Activated CD4-positive, alpha-beta T cell treated with anti-CD3 and anti-CD28 coated beads, Interleukin-2, amount 50 U/mL, for 4 hours (primary cell): ENCODE measurements around the gene ZNRF3.

Source experiments
- DNase-seq, 2 experiments: peaks; one replicate each; pipeline ENCODE4 v3.0.0-alpha.2; 2020

The ZNRF3 gene

DNA sequence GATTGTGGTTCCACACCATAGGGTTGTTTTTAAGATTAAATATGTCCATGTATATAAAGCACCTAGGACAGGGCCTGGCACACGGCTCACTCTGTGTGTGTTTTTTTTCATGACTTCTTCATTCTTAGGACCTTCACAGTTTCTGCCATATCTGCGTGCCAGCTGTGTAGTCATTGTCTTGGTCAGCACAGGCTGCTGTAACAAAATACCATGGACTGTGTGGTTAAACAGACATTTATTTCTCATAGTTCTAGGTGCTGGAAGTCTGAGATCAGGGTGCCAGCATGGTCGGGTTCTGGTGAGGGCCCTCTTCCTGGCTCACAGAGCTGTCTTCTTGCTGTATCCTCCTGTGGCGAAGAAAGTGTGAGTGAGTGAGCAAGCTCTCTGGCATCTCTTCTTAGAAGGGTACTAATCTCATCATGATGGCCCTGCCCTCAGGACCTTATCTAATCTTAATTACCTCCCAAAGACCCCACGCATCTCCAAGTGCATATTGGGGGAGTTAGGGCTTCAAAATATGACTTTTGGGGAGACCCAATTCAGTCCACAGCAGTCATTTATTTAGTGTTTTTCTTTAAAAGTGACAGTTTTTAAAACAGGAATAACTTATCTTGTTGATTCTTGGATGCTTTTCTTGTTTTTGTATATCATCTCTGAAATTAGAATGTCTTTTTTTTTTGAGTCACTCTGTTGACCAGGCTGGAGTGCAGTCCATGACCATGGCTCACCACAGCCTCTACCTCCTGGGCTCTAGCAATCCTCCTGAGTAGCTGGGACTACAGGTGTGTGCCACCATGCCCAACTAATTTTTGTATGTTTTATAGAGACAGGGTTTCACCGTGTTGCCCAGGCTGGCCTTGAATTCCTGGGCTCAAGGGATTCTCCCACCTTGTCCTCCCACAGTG, 70.9 kb downstream of the ZNRF3 start:
- DNase-seq, result no peak

DNA sequence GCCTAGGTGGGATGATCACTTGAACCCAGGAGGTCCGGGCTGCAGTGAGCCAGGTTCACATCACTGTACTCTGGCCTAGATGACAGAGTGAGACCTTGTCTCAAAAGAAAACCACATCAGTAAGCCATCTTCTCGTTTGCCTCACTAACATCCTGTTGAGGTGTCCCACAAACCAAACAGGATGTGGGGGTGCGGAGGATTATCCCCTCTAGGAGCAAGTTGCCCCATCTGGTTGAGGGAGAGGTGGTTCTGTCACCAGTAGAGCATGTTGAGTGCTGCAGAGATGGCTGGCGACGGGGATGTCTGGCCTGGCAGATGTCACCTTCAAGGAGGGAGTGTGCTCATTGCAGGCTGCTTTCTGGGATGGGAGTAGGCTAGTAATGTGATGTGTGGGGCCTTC, 72.4 kb downstream of the ZNRF3 start:
- peak; percentile 50 to 53 for DNase-seq

DNA sequence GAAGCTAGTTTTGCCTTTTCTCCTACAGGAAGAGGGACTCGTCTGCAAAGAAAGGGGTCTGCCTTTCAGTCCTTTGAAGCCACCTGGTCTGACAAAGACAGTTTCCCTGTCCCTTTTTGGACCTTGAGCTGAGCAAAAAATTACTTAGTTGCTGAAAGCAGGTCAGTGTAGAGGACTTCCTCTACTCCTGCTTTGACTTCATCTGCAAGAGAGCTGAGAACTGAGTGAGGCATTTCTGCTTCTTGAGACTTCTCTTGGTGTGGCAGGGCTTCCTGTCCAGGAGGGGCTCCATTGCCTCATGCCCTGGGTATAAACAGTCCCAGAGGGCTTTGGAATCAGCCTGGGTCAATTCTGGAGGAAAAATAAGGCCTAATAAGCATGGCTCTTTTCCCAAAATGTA, 73.1 kb downstream of the ZNRF3 start:
- no peak for DNase-seq

DNA sequence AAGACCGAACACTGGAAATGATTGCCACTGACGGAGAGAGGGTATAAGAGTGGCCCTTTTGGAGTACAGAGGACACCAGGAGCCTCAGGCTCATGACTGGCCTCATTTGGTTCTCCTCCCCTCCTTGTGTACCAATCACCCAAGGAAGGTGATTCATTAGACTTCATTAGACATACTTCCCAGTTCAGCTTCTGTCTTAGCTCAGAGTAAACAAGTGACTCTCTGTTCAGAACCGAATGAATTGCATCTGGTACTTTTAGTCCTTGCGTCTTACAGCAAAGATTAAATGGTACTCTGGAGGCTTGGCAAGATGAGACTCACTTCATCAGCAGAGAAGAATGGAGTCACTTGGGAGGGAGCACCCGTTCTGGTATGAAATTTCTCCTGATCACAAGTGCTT, 75.2 kb downstream of the ZNRF3 start:
- DNase-seq, result no peak

DNA sequence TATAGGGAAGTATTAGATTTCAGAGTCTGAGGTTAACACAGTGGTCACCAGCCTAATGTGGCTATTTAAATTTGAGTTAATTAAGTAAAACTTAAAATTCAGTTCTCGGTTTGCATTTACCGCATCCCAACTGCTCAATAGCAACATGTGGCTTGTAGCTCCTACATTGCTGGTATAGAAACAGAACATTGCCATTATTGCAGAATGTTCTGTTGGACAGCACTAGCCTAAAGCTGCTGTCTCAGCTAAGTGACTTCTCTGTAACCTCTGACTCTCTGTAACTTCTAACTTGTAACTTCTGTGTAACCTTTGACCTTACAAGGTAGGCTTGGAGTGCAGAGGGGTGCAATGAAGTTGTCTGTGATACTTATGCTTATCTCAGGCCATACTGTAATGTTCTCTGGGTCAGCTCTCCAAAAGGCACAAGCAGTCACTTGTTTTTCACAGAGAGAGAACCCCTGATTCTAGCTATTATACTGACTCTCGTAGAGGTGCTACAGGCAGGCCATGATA, 78.7 kb downstream of the ZNRF3 start:
- DNase-seq, result no peak

DNA sequence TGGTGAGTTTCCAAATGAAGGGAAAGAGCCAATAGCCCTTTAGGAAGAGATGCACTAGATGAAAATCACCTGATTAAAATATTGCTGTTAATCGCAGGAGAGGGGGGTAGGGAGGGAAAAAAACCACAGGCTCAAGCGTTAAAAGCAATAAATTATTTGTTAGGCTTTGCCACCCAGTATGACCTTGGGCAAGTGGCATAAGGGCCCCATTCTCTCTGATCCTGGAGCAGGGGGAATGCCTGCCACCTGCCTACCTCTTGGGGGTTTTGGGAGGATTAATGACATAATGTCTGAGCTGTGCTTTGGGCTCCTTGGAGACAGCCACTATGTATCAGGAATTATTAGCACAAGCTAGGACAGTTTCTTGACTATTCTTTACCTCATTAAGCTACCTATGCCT, 80.0 kb downstream of the ZNRF3 start:
- no peak for DNase-seq

DNA sequence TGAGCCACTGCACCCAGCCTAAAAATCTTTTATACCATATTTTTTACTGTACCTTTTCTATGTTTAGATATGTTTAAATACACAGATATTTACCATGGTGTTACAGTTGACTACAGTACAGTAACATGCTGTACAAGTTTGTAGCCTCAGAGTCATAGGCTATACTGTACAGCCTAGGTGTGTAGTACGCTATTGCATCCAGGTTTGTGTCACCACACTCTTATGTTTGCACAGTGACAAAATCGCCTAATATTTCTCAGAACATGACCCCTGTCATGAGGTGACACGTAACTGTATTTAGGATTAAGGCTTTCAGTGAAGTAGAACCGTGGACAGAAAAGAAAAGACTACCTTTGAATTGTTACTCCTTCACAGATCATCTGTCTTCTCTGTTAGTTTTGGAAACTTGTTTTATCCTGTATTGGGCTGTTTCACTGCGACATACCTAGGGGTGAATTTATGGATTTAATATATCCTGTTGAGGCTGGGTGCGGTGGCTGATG, 83.8 kb downstream of the ZNRF3 start:
- no peak for DNase-seq

DNA sequence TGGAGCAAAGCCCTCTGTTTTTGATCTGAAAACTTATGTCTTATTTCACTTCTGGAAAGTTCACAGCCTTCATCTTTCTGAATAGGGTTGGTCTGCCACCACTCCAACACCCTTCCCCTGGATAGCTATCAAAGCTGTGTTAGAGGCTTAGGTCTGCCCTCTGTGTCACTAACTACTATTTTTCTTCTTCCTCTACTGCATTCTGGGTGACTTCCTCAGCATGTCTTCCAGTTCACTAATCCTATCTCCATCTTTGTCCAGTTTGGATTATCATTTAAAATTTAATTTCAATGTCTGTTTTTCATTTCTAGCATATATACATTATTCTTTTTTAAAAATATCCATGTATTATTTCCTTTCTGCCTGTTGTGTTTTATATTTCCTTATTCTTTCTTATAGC, 84.6 kb downstream of the ZNRF3 start:
- no peak for DNase-seq

DNA sequence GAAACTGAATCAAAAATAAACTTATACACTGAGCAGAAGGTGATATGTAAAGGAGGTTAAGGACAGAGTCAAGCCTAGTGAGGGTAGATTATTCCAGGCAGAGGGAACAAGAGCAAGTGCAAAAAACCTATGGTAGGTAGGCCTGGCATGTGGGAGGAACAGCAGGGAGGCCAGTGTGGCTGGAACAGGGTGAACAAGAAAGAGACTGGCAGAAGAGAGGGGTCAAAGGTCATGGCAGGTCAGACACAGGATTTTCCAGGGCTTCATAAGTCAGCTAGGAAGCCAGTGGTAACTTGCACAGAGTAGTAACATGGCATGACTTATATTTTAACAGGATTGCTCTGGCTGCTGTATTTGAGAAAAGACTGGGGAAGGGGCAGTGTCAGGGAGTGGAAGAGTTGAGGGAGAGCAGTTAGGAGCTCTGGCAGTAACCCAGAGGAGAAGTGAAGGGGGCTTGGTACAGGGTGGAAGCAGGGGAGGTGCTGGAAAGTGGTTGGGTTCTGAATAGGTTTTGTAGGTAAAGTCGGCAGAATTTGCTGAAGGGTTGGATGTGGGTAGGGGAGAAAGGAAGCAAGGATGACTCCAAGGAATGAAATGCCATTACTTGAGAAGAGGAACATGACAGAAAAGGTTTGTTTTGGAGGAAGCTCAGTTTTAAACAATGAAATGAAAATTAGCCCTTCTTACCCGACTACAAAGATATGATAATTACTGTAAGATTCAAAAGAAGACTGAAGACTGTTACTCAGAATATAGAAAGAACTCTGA, 86.2 kb downstream of the ZNRF3 start:
- no peak for DNase-seq

DNA sequence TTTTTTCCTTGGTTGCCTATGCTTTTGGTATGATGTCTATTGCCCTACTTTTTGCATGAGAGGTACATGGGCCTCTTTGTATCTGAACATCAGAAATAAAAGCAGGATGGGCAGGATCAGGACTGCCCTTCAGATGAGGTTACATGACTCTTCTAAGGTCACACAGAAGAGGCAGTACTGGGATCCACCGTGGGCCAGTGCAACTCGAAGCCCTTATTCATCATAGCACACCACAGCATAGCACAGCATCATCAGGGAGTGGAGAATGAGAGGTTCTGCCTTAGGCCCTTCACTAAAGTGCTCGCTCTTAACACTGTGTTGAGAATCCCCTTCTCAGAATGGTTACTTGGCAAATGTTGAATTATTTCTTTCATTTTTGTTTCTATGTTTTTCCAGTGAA, 90.0 kb downstream of the ZNRF3 start:
- no peak for DNase-seq

DNA sequence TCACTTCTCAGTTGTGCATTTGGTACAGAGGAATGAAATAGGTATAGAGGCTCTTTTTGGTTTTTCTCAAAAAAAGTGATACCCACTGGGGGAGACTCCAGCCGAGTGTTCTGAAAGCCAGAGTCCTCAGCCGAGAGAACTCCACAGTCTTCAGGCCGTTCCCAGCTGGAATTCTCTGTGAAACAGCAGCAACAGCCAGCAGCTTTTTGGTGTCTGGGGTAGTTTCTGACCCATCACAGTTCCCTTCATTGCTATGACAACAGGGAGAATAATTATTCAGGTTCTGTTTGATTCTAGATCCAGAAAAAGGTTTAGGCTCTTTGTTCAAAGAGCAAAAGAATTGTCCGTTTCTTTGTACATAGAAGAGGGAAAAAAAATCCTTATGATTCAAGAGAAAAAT, 93.7 kb downstream of the ZNRF3 start:
- DNase-seq, result no peak

DNA sequence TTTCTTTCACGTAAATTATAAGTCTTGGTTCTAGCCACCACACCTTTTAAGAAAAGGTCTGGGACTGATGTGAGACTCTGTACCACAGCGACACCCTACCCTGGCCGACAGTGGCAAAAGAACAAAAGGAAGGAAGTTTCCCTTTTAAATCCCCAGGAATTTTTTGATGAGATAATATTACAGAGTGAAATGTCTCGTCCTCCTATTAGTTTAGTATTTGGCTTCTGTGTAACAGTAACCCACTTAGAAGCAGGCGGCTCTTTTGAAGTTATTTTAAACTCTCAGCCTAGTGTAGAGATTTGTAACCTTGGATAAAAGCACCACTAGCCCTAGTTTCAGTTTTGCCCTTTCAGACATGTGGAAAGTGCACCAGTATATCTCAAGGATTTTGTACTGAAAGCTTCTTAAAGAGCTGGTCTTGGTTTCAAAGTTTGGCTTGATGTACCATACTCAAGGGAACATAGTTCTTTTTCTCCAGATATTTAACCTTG, 94.2 kb downstream of the ZNRF3 start:
- no peak for DNase-seq

DNA sequence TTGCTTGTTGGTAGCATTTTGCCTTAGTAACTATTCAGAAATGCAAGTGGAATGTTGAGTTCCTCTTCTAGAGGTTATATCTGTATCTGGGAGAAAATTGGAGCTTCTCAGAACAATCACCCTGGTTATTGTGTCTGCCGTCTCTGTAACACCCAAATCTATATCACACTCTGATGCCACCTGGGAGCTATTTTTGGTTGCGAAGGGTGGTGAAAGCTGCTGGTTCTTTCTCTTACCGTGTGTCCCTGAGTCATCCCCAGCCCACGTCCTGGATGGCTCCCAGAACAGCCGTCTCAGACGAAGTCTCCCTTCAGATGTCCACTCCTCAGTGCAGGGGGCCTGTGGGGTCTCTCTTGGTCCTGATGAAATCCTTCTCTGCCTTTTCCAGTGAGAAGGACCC, 94.8 kb downstream of the ZNRF3 start:
- no peak for DNase-seq

DNA sequence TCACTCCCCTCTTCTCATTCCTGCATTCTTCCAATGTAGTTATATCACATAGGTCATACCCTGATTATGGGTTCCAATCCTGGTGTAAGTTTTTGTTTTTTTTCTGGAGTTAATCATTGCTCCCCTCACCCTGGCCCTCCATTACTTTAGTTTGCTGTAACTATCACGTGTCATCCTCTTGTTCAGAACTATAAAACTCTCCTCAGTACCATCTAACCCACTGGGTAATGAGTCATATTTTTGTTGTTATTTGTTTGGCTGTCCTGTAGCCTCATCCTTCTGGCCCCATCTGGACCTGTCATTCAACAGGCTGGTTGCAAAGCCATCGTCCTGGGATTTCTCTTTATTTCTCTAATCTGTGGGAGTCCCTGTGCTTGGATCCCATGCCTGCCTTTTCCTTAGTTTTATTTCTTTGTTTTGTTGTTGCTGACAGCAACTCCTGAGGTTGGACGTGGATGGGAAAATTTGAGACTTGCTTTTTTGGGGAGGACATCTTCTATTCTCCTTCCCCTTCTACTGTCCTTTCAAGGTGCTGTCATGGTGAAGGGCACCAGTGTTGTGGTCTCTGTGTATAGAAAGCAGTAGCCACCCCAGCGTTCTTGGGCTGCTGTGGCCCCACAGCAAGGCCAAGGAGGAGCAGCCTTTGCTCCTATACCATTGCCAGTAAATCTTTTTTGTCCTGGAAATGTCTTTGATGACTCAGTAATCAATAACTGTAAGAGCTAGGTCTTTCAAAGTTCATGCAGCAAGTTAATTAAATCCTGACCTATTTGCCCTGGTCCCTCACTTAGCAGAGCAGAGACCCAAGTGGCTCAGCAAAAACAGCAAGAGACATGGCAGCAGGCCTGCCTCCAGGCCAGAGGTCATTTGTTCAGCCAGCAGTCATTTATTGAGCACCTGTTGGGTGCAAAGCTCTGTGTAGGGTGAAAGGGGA, 95.8 kb downstream of the ZNRF3 start:
- no peak for DNase-seq

DNA sequence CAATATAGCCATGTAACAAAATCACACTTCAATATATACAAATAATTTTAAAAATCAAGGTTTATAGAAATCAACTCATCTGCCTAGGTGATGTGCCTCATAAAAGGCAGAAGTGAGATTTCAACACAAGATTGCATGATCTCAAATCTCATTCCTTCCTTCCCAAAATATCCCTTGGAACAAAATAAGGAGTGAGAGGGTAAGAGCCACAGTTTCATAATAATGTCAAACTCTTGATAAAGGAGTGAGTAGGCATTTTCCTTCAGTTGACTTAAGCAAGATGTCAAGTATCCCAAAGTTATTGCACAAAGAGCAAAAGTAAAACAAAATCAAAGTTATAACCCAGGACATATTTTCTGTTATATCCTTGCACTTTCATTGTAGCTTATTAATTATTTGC, 97.0 kb downstream of the ZNRF3 start:
- DNase-seq, result no peak

DNA sequence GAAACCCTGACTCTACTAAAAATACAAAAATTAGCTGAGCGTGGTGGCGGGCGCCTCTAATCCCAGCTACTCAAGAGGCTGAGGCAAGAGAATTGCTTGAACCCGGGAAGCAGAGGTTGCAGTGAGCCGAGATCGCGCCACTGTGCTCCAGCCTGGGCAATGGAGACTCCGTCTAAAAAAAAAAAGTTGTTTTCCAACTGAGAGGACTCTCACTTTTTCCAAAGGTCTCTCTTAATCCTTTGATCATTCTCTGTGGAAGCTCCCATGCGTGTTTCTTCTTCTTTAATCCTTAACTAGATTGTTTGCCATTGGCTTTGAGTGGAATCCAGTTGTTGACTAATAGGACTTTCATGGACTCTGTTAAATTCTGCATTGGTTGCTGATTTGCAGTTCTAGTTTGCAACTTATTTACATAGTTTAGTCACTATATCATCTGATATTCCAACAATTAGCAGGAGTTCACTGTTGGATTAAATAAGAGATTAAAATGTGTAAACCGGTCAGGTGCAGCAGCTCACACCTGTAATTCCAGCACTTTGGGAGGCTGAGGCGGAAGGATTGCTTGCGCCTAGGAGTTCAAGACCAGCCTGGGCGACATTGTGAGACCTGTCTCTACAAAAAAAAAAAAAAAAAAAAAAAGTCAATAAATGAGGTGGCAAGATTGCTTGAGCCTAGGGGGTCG, 98.6 kb downstream of the ZNRF3 start:
- DNase-seq, result no peak

DNA sequence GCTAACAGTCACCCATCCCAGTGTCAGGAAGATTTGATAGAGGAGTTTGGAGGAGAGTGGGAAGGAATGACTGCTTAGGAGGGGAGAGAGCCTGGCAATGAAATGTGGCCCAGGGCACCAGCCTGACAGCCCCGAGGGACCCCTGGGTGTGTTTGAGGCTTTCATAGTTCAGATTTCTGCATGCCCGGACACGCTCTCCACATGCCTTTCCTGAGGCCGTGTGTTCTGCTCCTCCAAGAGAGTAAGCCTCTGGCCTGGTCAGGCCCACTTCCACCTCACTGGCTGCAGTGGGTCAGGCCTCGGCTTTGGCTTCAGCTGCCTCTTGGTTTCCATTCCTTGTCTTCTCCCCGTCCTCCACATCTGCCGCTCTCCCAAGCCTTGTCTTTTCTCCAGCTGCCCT, 99.8 kb downstream of the ZNRF3 start:
- no peak for DNase-seq

DNA sequence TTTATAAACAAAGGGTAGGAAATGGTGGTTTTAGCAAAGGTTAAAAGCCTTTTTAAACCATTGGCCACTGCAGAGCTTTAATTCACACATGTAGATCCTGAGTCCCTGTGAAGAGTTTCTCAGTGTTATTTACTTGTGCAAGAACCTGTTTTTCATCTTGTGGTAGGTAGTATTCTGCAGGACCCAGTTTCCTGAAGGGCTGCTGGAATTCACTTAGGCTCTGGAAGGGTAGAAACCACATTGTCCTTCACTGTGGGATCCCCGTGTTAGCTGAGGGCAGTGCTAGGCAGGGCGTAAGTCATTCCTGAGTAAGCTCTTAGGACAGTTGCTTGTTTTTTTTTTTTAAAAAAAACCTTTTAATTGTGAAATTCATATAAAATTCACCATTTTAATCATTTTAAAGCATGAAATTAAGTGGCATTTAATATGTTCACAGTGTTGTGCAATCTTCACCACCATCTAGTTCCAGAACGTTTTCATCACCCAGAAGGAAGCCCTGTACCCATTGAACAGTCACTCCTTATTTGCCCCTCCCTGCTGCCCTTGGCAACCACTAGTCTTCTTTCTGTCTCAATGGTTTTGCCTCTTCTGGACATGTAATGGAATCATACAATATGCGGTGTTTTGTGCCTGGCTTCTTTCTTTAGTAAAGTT, 100.5 kb downstream of the ZNRF3 start:
- DNase-seq, result no peak

DNA sequence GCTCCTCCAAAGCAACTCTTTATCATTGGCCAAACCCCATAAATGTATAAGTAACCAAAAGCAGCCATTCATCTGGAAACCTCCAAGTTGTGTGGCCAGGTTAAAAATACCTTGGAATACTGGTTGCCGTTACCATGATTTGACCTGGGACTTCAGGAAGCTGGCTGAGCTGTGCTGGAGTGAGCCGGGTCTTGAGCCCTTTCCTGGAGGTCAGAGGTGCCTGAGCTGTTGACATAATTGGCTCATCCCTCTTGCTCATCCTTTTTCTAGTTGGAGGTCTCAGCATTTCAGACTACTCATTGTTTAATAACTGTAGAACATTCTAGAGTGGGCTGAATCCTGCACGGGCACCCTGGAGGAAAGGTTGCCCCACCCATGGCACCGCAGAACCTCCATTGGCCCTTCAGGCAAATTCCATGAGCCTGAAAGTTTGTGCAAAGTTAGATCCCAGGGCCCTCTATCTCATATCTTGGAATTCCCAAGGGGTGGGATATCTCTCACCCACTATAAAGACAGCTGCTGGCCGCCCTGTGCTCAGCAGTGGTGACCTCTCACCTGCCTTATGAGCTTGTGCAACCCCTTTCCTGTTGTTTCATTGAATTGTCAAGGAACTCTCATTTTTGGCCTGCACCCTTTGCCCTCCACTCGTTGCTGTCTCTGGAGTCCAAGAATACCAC, 101.2 kb downstream of the ZNRF3 start:
- DNase-seq, result no peak

DNA sequence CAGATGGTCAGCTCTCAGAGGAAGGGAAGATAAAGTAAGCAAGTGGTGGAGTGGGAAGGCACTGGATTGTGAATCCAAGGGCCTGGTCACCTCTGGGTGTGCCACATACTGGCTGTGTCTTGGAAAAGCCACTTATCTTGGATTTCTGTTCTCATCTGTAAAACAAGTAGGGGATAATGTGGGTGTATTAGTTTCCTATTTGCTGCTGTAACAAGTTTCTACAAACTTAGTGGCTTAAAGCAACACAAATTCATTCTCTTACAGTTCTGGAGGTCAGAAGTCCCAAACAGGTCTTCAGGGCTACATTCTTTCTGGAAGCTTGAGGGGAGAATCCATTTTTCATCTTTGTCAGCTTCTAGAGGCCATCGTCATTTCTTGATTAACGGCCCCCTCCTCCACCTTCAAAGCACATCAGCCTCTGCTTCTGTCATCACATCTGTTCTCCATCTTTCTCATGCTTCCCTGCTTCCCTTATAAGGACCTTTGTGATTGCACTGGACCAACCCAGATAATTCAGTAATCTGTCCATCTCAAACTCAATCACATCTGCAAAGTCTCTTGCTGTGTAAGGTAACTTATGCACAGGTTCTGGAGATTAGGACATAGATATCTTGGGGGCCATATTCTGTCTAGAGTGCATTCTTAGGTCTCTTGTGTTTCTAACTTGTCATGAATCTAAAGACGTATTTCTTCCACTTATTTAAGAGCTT, 102.4 kb downstream of the ZNRF3 start:
- no peak for DNase-seq
